ENCODE results near the gene LTB4R.
A peak's percentile ranks its signal among the peaks of the same experiment; 100 is the strongest.

LTB4R gene

DNA sequence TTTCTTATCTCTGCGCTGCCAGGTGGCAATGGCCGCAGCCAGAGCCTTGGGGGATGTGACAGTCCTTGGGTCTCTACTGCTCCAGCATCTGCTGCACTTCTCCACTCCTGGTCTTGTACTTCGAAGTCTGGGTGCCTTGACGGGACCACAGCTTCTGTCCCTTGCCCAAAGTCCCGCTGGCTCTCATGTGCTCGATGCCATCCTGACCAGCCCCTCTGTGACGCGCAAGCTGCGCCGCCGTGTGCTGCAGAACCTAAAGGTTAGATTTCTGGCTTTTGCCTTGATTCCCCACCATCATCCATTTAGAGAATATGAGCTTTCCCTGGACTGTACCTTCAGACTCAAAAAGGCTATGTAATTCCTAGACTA, 7.3 kb upstream of the LTB4R start:
- no peak for DNase-seq

DNA sequence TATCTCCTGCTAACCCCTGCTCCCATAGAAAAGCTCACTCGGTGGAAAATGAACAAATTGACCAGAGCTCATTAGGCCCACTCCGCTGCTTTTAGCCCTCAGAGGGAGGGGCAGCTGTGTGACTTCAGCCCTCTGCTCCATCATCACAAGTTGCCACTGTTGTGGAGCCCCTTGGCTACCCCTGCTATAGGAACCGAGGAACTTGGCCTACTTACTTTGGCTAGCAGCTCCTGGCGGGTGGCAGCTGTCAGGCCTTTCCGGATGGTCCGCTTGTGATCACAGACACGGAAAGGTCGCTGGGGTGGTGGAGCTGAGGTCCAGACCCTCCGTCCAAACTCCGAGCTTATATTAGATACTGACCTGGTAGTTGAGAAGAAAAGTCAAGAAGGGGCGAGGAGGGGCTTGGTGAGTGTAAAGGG, 4.1 kb upstream of the LTB4R start:
- no peak for DNase-seq

GRCh38 chr14:24307575-24308341, 3.5 kb upstream of the LTB4R start, which contains the start of gene CIDEB:
TSS of gene CIDEB (minus strand) at chr14:24307977. CDS start at chr14:24307858, 119 bp downstream.
- DNase-seq = peak; percentile 2

- DNase-seq = no peak
Measured at GRCh38 chr14:24308342-24309124, 2.8 kb upstream of the LTB4R start.

DNA sequence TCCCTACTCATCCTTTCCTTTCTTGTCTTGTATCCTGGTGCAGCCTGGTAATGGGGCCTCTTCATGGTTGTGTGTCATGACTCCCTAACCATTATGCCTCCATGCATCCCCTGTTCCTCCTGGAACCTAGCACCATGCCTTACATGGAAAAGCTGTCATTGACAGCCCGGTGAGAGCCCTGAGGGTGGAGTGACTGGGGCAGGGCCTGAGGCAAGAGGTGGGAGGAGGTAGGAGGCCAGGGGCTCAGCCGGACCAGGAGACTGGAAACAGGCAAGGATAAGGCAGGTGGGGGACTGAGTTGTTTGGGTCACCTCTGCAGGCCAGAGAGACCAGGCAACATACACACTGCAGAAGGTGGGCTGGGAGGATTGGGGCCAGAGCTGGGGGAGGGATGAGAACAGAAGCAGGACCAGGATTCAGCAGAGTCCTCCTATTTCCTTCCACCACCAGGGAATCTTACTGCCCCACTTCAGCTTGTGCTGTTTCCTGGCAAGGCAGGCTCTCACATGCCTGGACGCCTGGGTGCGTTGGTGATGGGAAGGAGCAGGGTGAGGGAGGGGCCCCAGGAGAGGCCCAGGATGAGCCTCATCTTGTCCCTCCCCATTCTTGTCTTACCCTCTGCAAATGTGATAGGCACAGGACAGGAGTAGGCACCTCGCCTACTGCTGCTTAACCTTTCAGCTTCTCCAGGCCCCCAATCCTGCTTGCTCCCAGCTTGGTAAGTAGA, 1.6 kb upstream of the LTB4R start, which contains the start of gene LTB4R2:
LTB4R2 (plus strand) TSS at position 603 of the 727 bp plus-strand sequence. CDS start 525 bp downstream, outside the sequence.
- no peak for DNase-seq

DNA sequence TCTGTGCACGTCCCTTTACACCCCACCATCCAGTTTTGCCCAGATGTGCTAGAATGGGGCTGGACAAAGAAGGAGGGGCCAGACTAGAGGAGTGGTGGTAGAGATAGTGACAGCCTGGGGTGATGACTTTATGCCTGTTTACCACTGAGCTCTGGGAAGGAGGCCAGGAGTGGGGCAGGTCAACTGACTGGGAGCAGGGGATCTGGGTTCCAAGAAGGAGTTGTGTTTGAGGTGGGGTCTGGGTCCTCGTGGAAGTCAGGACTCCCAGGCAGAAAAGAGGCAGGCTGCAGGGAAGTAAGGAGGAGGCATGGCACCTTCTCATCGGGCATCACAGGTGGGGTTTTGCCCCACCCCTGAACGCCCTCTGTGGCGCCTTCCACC, 1.0 kb upstream of the LTB4R start:
- DNase-seq = no peak

DNA sequence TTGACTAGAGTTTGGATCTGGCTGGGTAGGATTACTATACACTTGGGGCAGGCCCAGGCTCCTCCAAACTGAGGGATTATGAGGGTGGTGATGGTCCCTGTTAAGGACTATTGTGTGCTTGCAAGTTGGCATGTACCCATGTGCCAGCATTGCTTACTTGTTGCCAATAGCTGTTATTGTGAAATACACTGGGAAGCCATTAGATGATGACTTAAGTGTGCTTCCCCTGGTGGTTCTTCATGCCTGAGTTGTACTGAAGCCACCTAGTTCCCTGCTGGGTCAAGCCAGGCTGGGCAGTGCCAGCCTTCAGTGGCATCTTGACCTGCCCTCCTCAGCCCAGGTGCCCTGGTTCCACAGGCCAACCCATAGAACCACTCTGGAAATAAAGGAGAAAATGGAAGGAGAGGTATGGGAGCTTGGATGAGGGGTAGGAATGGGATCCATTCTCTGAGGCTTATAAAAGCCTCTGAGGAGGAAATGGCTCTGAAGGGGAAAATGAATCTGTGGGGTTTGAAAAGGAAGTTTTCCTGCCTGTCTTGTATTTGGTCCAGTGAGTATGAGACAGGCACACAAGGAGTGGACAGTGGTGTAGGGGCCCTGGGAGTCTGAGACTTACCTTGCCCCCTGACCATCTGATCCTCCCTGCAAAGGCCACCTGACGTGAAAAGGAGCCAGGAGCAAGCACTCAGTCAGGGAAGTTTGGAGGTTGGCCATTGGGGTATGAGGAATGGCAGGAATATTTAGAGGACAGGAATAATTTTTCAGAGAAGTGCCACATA, 724 bp downstream of the LTB4R start:
- no peak for DNase-seq

- no peak for DNase-seq
Measured at GRCh38 chr14:24312736-24313507, 1.6 kb downstream of the LTB4R start.

DNA sequence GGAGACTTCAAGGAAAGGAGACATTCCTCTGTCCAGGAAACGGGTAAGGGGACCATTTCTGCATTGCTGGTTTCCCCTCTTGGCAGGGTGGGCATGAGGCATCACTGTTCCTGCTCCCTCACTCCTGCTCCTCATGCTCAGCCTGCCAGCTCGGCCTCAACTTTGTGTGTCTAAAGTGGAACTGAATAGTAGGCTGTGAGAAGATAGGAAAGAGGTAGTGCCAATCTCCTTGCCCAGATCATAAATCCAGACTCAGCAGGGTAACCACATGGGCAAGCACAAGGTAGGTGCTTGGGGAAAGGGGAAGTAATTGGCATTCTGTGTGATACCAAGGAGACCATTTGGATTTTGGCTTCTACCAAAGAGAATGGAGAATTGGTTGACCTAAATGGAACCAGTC, 2.6 kb downstream of the LTB4R start:
- DNase-seq = no peak

GRCh38 chr14:24314377-24315193, 3.3 kb downstream of the LTB4R start:
- no peak for DNase-seq

DNA sequence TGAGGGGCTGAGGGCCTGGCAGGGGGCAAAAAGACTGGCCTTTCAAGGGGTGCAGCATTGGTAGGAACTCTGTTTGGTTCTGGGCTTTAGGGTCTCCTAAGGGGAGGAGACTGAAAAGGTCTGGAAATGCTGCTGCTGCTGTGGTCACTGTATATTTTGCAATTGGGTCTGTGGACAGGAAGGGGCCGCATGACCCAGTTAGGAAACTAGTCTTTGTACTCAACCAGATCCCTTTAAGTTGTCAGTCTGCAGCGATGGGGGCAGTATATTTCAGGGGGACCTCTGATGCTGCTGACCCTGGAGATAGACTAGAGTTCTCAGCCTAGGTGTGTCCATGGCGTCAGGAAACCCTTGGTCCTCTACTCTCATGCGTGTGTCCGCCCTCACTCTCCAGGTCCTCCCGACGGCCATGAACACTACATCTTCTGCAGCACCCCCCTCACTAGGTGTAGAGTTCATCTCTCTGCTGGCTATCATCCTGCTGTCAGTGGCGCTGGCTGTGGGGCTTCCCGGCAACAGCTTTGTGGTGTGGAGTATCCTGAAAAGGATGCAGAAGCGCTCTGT, 4.0 kb downstream of the LTB4R start:
- DNase-seq = no peak

GRCh38 chr14:24315807-24316596, 4.7 kb downstream of the LTB4R start:
- DNase-seq = no peak

DNA sequence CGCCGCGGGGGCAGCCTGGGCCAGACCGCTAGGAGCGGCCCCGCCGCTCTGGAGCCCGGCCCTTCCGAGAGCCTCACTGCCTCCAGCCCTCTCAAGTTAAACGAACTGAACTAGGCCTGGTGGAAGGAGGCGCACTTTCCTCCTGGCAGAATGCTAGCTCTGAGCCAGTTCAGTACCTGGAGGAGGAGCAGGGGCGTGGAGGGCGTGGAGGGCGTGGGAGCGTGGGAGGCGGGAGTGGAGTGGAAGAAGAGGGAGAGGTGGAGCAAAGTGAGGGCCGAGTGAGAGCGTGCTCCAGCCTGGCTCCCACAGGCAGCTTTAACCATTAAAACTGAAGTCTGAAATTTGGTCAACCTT, 5.3 kb downstream of the LTB4R start:
- no peak for DNase-seq

GRCh38 chr14:24317141-24317928, 6.0 kb downstream of the LTB4R start:
- no peak for DNase-seq

DNA sequence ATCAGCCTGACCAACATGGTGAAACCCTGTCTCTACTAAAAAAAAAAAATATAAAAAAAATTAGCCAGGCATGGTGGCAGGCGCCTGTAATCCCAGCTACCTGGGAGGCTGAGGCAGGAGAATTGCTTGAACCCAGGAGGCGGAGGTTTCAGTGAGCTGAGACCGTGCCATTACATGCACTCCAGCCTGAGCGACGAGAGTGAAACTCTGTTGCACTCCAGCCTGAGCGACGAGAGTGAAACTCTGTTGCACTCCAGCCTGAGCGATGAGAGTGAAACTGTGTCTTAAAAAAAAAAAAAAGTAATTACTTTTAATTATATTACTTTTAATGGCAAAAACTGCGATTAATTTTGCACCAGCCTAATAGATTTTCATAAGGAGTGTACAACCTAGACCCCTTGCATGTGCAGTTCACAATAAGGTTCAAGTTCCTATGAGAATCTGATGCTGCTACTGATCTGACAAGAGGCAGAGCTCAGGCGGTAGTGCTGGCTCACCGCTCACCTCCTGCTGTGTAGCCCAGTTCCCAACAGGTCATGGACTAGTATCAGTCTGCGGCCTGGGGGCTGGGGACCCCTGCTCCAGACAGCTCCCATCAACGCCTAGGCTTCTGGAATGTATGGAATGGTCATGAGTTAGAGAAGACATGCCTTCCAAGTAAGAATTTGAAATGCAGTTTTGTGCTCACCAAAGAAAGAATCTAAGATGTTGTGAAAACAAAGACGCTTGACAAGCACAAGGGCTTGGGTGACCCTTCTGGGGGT, 10.1 kb downstream of the LTB4R start:
- DNase-seq = no peak

- no peak for DNase-seq
Measured at GRCh38 chr14:24322672-24323071, 11.4 kb downstream of the LTB4R start.

- DNase-seq = no peak
Measured at GRCh38 chr14:24323341-24323740, 12.0 kb downstream of the LTB4R start.

DNA sequence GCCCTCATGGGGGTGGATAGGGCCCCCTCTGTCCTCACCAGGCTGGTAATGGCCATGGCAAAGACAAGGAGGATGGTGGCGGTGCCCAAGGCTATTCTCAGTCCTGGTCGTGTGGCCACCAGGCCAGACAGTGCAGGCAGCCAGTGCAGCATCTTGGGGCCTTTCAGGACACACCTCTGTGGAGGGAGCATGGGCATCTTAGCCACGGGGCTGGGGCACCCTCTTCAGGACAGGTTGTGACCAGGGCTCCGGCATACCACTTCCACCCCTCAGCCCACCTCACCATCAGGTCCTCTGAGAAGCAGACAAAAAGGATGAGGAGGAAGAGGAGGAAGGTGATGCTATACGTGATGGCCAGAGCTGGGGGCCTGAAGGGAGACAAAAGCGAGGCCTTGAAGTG, 12.7 kb downstream of the LTB4R start:
- no peak for DNase-seq
